HG02938 (cell line): ENCODE measurements around the gene UFM1.
"Not testable (repeated sequence)": the region's sequence is repeated elsewhere in the genome, so short reads cannot be mapped to it uniquely, and the experiment has no call there.

Source experiments
- ATAC-seq: cut with Tn5 transposase; IDR thresholded peaks from one replicate; pipeline ENCODE4 v1.9.1; 2021; ENCODE audit warnings: mild to moderate bottlenecking, moderate library complexity; ENCODE audit not compliant: unreplicated experiment

Gene UFM1

GRCh38 chr13:38349390-38350113 lies at the start of gene UFM1:
Gene UFM1, plus strand, starts transcription at chr13:38349851. Its CDS starts 69 bp downstream, at chr13:38349920.
- ATAC-seq = peak; percentile 93

- ATAC-seq = no peak
These were observed 48.4 kb upstream of the UFM1 start for GRCh38 chr13:38301236-38301635.

- ATAC-seq = no peak
These were observed 45.8 kb upstream of the UFM1 start for GRCh38 chr13:38303816-38304320.

GRCh38 chr13:38308736-38309135 lies 40.9 kb upstream of the UFM1 start:
- no peak for ATAC-seq

GRCh38 chr13:38309397-38309796 lies 40.3 kb upstream of the UFM1 start:
- no peak for ATAC-seq

GRCh38 chr13:38311175-38311574 lies 38.5 kb upstream of the UFM1 start:
- ATAC-seq = not testable (repeated sequence)

- no peak for ATAC-seq
These were observed 33.5 kb upstream of the UFM1 start for GRCh38 chr13:38316129-38316528.

GRCh38 chr13:38321654-38322053 lies 28.0 kb upstream of the UFM1 start:
- no peak for ATAC-seq

- no peak for ATAC-seq
These were observed 24.2 kb upstream of the UFM1 start for GRCh38 chr13:38325426-38325825.

GRCh38 chr13:38328699-38329098 lies 21.0 kb upstream of the UFM1 start:
- ATAC-seq = no peak

GRCh38 chr13:38334845-38335244 lies 14.8 kb upstream of the UFM1 start:
- ATAC-seq = no peak

GRCh38 chr13:38338089-38338488 lies 11.6 kb upstream of the UFM1 start:
- ATAC-seq = no peak

- no peak for ATAC-seq
These were observed 9.0 kb upstream of the UFM1 start for GRCh38 chr13:38340624-38341023.

- no peak for ATAC-seq
These were observed 8.4 kb upstream of the UFM1 start for GRCh38 chr13:38341149-38341692.

- no peak for ATAC-seq
These were observed 2.9 kb upstream of the UFM1 start for GRCh38 chr13:38346764-38347163.

- peak; percentile 3 for ATAC-seq
These were observed 726 bp upstream of the UFM1 start for GRCh38 chr13:38348861-38349389.

- peak; percentile 40 for ATAC-seq
These were observed 515 bp downstream of the UFM1 start for GRCh38 chr13:38350114-38350617.

- no peak for ATAC-seq
These were observed 6.0 kb downstream of the UFM1 start for GRCh38 chr13:38355595-38356119.

- ATAC-seq = no peak
These were observed 9.0 kb downstream of the UFM1 start for GRCh38 chr13:38358684-38359083.

GRCh38 chr13:38361542-38362262 lies 12.1 kb downstream of the UFM1 start:
- no peak for ATAC-seq

- no peak for ATAC-seq
These were observed 13.6 kb downstream of the UFM1 start for GRCh38 chr13:38363219-38363618.
